HepG2 (cell line): ENCODE measurements around the gene DPF1. TPM values are rescaled to one million over a fixed set of nuclear protein-coding genes. Genes with fewer than 3 reads are reported as not detected.

ENCODE experiments used
- CBX5 ChIP-seq: sonication (generic); formaldehyde crosslinking; IDR thresholded peaks from 2 replicates; pipeline ENCODE4 v1.4.0; 2020; ENCODE audit warnings: missing genetic modification reagents, borderline replicate concordance
- HNRNPL ChIP-seq: fragments of 200-400 bp; formaldehyde crosslinking; IDR thresholded peaks from 2 replicates; pipeline ENCODE4 v1.6.1; 2017; ENCODE audit warnings: mild to moderate bottlenecking, low read depth, low read length
- IKZF4 ChIP-seq: sonication (generic); formaldehyde crosslinking; IDR thresholded peaks from 2 replicates; pipeline ENCODE4 v1.5.1; 2020; ENCODE audit warnings: borderline replicate concordance, mild to moderate bottlenecking, low read depth, missing genetic modification reagents; ENCODE audit errors: not compliant biosample characterization
- KDM4B ChIP-seq: sonication (generic); formaldehyde crosslinking; IDR thresholded peaks from 2 replicates; pipeline ENCODE4 v1.4.0; 2020; ENCODE audit warnings: missing genetic modification reagents
- THAP9 ChIP-seq: sonication (generic); formaldehyde crosslinking; IDR thresholded peaks from 2 replicates; pipeline ENCODE4; 2020; ENCODE audit warnings: missing genetic modification reagents, mild to moderate bottlenecking, borderline replicate concordance
- ZNF839 ChIP-seq: sonication (generic); formaldehyde crosslinking; IDR thresholded peaks from 2 replicates; pipeline ENCODE4 v1.4.0; 2020; ENCODE audit warnings: missing genetic modification reagents, mild to moderate bottlenecking, borderline replicate concordance
- polyA plus RNA-seq, 8 experiments: library from polyadenylated mRNA; depleted of rRNA in 3 of 8; stranded (reverse) in 7 of 8; unstranded in 1 of 8; fragments of >200 nt; fragmentation: Illumina TruSeq in 4 of 8; extraction: Trizol in 4 of 8; gene quantifications; 2 replicates each; pipeline versions ENCODE4 v1.2.1 to v1.2.3, GENCODE V29; 2011 to 2016; ENCODE audit warnings: low read depth in 4 of 8, missing spikeins in 1 of 8, mixed read lengths in 1 of 8; ENCODE audit not compliant: insufficient read depth in 1 of 8
- total RNA-seq, 5 experiments: library from RNA; depleted of rRNA; stranded (reverse); fragments of >200 nt; fragmentation: Illumina TruSeq; extraction: Trizol; gene quantifications; 2 replicates each; pipeline ENCODE4 v1.2.3, GENCODE V29; 2016; ENCODE audit warnings: low read depth in 1 of 5
- TF ChIP-seq, protein P1 (sequence below): sonication (generic); formaldehyde crosslinking; IDR thresholded peaks from 2 replicates; pipeline ENCODE4 v1.9.0; 2021; ENCODE audit warnings: missing genetic modification reagents, mild to moderate bottlenecking, borderline replicate concordance
- TF ChIP-seq, protein P2 (sequence below): sonication (generic); formaldehyde crosslinking; IDR thresholded peaks from 2 replicates; pipeline ENCODE4 v1.5.1; 2020; ENCODE audit warnings: mild to moderate bottlenecking, moderate library complexity, missing genetic modification reagents

Gene DPF1
- total and polyA plus RNA-seq, 2 of the 13 experiments (the other 11 are each of a cell fraction or from before 2014, with no cell fraction given) = 1.0 to 3.2 TPM

DNA sequence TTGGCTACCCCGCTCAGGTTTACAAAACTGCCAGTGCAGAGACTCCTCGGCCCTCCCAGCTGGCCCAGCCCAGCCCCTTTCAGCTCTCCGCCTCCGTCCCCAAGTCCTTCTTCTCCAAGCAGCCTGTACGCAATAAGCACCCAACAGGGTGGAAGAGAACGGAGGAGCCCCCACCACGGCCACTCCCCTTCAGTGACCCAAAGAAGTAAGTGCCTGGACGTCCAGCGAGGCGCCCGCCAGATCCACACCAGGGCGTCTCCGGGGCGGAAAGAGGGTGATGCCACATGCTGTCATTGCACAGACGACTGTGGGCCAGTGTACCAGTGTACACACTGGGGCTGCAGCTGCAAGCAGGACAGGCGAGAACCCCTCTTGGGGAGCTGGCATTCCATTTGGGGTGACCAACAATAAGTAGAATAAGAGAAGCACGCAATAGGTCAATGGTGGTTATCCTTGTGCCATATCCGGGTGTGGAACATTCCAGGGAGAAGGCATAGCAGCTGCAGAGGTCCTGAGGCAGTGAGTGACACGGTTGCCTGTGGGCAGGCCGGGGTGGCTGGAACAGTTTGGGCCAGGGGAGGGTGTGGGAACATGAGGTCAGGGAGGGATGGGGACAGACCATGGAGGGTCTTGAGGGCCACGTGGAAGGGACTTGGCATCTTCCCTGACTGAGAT lies 41.3 kb downstream of the DPF1 start (continued):
- no peak for TF ChIP-seq THAP9 (CRISPR knock-in tag)
- no peak for TF ChIP-seq ZNF839 (CRISPR knock-in tag)
- TF ChIP-seq, protein P1, sequence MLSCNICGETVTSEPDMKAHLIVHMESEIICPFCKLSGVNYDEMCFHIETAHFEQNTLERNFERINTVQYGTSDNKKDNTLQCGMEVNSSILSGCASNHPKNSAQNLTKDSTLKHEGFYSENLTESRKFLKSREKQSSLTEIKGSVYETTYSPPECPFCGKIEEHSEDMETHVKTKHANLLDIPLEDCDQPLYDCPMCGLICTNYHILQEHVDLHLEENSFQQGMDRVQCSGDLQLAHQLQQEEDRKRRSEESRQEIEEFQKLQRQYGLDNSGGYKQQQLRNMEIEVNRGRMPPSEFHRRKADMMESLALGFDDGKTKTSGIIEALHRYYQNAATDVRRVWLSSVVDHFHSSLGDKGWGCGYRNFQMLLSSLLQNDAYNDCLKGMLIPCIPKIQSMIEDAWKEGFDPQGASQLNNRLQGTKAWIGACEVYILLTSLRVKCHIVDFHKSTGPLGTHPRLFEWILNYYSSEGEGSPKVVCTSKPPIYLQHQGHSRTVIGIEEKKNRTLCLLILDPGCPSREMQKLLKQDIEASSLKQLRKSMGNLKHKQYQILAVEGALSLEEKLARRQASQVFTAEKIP (CRISPR knock-in tag) = no peak
- TF ChIP-seq KDM4B = no peak
- TF ChIP-seq CBX5 (CRISPR knock-in tag) = no peak
- TF ChIP-seq, protein P2, sequence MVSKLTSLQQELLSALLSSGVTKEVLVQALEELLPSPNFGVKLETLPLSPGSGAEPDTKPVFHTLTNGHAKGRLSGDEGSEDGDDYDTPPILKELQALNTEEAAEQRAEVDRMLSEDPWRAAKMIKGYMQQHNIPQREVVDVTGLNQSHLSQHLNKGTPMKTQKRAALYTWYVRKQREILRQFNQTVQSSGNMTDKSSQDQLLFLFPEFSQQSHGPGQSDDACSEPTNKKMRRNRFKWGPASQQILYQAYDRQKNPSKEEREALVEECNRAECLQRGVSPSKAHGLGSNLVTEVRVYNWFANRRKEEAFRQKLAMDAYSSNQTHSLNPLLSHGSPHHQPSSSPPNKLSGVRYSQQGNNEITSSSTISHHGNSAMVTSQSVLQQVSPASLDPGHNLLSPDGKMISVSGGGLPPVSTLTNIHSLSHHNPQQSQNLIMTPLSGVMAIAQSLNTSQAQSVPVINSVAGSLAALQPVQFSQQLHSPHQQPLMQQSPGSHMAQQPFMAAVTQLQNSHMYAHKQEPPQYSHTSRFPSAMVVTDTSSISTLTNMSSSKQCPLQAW (CRISPR knock-in tag) = no peak
- no peak for TF ChIP-seq IKZF4
- no peak for TF ChIP-seq HNRNPL
